Measurements from ENCODE around the gene LENG9.
"Not testable (repeated sequence)": the region's sequence is repeated elsewhere in the genome, so short reads cannot be mapped to it uniquely, and the experiment has no call there.

LENG9 gene

DNA sequence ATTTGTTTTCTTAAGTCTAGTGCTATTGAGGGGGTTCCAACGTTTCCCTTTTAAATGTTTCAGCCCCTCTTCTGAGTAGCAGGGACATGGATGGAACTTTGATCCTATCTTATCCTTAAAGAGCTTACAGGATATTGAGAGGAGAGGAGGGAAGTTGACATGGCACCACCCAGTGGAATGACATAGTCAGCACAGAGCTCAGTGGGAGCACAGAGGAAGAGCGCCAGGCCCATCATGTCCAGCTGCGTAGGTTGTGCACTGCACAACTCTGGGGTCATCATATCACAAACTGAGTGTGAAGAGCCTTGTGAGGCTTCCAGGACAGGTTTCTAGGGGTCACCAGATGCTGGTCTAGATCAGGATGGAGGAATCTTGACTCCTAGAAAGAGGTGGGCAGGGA is 14.1 kb upstream of the LENG9 start:
- FAIRE-seq = no peak

DNA sequence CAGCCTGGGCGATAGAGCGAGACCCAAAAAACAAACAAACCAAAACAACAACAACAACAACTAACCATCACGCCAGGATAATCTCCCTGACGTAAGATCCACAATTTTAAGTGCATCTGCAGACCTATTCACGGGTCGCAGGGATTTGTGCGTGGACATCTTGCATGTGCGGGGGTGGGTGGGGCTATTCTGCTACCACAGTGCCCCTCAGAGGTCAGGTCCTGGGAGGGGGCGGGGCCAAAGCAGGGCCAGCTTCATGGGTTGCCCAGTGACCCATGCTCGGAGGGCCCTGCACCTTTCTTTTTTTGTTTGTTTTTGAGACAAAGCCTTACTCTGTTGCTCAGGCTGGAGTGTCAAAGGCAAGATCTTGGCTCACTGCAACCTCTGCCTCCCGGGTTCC is 12.1 kb upstream of the LENG9 start:
- no peak for FAIRE-seq

DNA sequence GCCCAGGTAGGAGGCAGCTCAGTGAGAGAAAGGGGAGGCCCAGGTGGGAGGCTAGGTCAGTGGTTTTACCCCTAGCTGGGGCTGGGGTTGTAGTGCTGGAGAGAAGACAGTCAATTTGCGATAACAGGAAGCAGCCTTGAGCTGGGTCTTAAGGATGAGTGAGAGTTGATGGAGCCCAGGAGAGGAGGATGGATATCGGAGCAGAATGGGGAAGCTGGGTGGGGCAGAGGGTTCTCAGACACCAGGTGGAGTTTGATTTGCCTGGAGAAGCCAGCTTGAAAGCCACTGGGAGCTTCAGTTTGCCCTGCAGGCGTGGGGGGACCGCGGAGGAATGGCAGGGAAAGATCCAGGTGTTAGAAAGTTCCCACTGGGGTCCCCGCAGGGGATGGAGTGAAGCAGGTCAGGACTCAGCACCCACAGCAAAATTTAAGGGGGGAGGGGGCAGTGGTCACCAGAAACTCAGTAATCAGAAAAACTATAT is 10.4 kb upstream of the LENG9 start:
- FAIRE-seq = no peak

DNA sequence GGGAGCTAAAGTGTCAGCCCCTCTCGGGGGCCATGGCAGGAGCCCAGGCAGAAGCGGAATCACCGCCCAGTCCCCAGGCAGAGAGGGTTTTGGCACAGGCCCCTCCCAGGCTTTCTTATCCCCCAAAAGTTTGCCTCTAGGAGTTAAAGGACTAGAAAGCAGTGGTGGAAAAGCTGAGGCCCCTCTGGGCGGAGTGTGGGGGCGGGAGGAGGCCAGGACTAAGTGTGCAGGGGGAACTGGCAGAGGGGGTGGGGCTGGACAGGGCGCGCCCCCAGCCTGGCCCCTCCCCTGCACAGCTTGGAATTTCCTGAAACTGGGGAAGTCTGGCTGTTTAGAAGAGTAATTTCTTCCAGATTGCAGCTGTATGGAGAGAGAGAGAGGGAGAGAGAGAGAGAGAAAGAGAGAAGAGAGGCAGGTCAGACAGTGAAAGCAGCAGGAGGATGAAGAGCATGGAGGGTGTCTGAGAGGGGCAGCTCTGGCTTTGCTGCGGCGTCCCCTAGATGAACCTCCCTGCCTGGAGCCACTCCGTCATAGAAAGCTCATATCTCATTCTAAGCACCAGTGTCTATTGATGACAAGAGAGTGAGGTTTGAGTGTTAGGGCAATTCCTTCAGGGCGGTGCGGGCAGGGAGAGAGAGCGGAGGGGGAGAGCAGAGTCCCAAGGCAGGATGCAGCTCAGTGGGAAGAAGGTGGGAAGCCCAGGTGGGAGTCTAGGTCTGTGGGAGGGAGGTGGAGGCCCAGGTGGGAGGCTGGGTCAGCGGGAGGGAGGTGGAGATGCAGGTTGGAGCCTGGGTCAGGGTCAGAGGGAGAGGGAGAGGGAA is 9.7 kb upstream of the LENG9 start, which contains the start of gene CDC42EP5:
TSS of gene CDC42EP5 (minus strand) at position 226 of the 821 bp plus-strand sequence. CDS start 7,749 bp downstream, outside the sequence.
- peak; percentile 21 for FAIRE-seq

DNA sequence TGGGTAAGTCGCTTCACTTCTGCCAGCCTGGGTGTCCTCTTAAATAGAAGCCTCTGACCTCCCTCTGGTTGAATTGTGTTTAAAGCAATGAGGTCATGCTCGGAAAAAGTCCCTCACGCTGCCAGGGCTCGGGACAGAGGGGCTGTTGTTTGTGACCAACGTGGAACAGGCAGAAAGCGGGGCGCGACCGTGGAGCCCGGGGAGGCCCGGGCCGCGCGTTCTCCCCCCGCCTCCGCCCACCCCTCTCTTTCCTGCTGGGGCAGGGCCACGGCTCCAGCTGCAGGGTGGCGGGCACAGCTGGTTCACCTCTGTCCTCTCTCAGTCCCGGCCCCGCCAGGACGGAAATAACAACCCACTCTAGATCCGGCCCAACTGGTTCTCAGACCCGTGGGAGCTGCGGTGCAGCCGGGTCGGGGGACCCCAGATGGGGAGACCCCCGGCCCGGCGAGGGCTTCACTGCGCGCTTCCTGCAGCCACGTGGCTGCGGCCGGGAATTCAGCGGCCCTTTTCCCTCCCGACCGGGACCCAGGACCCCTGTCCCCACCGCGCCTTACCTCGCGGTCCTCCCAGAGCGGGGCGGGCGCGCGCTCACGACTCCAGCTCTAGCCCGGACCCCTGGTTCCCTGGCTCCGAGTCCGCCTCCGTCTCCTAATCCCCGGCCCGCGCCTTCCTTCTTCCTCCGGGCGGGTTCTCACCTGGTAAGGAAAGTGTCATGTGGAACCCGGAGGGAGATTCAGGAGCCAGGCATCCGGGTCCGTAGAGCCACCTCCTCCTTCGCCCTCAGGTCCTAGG is 7.6 kb upstream of the LENG9 start:
- FAIRE-seq = no peak

DNA sequence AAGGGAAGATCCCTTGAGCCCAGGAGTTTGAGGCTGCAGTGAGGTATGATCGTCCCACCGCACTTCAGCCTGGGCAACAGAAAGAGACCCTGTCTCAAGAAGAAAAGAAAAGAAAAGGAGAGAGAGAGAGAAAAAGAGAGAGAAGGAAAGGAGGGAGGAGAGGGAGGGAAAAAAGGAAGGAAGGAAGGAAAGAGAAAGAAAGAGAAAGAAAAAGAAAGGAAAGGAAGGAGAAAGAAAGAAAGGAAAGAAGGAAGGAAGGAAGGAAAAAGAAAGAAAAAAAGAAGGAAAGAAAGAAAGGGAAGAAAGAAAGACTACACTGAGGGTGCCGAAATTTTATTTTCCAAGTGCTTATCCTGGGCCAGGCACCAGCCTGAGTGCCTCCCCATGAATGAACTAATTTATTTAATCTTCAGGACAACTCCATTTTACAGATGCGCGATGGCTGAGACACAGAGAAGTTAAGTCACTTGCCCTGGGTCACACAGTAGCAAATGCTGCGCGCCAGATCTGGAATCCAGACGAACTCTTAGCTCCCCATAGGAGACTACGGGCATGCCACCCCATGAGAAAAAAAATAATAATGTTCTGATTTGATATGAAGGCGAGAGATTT is 6.8 kb upstream of the LENG9 start:
- no peak for FAIRE-seq

DNA sequence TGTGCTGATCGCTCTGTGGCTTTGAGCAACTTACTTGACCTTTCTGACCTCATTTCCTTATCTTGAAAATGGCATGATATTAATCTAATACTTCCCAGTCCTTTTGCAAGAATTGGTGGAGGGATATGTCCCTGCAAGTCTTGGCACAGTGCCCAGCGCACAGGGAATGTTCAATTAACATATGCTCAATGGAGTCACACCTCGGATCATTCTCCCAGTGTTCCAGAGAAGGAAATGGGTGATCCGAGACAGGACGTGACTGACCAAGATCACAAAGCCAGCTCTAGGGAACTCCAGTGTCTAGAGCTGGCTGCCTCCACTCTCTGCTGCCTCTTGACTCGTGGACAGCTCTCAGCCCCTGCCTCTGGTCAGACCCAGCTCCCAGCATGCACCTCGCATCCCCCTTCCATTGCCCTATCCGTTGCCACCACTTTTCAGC is 5.9 kb upstream of the LENG9 start:
- FAIRE-seq = no peak

DNA sequence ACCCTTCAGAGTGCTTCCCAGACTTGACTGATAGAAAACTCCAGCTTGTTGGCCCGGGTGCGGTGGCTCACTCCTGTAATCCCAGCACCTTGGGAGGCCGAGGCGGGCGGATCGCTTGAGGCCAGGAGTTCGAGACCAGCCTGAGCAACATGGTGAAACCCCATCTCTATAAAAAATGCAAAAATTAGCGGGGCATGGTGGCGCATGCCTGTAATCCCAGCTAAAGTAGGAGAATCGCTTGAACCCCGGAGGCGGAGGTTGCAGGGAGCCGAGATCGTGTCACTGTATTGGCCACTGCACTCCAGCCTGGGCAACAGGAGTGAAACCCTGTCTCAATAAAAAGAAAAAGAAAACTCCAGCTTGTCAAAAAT is 2.5 kb upstream of the LENG9 start:
- not testable (repeated sequence) for FAIRE-seq

DNA sequence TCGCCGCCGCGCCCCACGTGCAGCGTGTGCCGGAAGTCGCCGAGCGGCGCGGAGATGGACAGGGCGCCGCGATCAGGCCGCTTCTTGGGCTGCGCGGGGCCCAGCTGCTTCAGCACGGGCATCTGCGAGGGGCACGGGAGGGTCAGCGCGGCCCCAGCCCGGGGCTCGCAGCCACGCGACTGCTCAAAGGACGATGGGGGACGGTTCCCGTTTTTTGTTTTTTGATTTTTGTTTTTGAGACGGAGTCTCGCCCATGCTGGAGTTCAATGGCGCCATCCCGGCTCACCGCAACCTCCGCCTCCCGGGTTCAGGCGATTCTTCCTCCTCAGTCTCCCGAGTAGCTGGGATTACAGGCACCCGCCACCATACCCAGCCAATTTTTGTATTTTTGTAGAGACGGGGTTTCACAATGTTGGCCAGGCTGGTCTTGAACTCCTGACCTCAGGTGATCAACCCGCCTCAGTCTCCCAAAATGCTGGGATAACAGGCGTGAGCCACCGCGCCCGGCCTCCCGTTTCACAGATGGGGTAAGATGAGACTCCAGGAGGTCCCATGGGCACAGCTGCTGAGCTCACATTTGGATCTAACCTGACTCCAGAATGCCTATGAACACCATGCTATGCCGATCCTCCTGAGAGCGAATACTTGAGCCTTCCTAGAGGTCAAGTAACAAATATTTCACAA is 2.0 kb upstream of the LENG9 start:
- no peak for FAIRE-seq

DNA sequence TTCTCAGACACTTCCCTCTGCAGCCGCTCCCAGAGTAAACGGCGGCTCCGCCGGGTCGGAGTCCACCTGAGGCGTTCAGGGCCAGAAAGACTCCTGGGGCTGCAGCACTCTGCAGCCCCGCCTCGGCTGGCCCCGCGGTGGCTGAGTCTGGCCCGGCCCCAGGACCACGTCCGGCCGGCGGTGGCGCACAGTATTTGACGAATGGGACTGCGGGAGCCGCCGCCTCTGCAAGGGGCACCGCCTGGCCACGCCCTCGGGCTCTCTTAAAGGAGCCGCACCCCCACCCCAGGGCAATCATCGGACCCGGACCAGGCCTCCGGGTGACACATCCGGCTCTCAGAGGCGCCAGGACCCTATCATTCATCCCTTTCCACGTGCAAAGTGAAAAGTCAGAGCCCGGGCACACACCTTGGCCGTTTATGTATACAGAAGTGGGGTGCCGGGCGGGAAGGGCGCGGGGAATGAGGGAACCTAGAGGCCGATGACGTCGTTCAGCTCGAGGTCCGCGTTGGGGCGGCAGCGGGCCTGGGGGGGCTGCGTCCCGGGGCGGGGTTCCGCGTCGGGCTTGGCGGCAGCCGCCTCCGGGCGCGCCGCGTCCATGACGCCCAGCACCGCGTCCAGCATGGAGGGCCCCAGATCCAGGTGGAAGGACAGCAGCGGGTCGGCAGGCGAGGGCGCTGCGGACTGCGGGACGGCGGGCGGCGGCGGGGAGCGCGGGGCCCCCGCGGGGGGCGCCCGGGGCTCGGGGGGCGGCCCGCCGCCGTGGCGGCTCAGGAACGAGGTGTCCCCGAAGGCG is 1.2 kb upstream of the LENG9 start:
- no peak for FAIRE-seq

DNA sequence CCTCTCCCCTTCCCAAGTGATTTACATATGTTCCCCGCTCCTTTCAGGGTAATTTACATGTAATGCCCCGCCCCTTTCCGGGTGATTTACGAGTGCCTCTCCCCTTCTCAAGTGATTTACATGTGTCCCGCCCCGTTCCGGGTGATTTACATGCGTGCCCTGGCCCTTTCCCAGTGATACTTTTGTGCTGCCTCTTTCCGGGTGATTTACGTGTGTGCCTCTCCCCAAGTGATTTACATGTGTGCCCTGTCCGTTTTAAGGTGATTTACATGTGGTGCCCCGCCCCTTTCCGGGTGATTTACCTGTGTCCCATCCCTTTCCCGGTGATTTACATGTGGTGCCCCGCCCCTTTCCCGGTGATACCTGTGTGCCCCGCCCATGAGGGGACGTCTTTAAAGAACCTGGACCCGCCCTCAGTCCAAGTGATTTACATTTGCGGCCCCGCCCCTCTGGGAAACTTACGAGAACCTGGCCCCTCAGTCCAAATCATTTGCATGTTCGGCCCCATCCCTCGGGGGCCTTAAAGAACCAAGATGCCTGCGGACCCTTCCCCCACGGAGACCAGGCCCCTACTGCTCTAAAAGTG is 559 bp upstream of the LENG9 start:
- FAIRE-seq = no peak

DNA sequence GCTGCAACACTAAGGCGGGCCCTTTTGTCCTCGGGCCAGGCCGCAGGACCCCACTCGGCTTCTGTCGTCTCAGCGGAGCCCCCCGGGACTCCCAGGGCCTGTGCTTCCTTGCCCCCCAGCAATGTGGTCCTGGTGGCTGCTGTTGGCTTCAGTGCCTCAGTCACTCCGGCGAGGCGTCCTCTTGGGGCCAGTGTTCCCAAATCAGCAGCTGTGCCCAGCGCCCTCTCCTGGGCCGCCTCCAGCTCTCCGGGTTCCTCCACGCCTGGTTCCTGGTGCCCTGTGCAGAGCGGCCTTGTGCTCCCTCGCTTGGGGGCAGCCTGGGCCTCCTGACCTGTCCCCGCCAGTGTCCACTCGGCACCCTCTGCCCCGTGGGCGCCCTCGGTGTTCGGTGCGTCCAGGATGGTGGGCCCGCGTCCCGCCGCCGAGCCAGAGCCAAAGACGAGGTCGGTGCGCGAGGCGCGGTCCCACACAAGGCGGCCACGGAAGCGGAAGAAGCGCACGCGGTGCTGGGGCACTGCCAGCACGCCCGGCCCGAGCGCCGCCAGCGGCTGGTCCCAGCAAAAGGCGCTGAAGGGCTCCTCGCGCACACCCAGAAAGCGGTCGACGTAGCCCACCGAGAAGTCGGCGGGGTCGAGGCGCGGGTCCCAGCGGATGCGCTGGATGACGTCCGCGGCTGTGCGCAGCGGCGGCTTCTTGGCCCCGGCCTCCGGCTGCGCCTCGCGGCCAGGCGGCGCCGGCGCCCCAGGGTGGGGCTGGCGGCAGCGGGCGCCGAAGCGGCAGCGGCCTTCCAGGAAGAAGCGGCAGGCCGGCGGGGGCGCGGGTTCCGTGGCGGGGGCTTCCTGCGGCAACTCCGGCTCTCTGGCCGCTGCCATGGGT is 685 bp downstream of the LENG9 start:
- no peak for FAIRE-seq

DNA sequence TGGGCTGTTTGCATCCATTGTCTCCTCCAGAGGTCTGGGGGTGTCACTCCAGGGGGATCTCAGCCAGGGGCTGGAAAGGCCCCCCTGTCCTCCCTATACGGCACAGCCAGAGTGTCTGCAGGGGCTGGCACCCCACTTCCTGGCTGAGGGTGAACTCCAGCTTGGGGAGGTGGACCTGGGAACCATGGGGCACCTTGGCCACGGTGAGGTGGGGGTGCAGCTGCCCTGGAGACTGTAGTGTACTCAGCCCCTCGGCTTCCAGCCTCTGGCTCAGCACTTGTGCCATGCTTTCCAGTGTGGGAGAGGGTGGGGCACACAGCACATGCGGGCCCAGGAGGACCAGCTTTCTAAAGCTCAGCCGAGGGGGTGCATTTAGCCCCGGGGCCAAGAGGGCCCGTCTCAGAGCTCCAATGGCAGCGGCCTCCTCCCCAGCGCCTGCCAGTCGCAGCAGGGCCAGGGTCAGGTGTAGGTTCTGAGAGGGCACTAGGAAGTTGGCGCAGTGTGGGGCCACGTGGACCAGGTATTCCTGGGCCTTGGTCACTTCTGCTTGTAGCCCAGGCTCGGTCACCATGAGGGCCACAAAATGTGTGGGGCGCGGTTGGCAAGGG is 1.4 kb downstream of the LENG9 start:
- no peak for FAIRE-seq

DNA sequence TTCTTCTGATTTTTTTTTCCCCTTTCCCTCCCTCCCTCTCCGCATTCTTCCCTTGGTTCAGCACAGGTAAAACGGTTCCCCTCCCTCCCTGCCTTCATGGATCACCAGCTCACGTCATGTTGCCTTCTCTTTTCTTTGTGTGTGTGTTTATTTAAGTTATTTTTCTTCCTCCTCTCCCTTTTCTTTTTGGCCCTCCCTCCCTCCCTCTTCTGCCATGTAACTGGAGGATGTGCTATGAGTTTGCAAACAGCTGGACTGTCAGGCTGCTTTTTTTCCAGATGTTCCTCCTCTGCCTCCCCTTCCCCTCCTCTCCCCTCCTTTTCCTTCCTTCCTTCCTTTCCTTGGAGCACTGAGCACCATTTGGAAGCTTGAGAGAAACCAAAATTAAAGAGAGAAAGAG is 2.0 kb downstream of the LENG9 start:
- no peak for FAIRE-seq

DNA sequence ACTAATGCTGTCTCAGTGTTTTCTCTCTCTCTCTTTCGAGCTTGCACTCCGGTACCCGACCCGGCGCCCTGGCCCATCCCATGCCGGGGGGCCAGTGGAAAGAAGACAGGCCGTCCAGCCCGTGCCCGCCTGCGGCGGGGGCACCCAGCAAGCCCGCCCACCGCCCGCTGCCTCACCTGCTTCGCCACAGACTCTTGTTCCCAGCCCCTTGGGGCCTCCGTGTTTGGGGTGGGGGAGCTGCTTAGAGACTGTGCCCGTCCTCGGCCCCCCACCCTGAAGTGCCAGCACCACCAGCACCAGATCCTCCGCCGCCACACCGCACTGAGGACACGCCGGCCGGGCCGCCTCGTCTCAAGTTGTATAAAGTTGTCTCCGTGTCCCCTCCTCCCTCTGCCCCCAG is 2.4 kb downstream of the LENG9 start:
- no peak for FAIRE-seq

DNA sequence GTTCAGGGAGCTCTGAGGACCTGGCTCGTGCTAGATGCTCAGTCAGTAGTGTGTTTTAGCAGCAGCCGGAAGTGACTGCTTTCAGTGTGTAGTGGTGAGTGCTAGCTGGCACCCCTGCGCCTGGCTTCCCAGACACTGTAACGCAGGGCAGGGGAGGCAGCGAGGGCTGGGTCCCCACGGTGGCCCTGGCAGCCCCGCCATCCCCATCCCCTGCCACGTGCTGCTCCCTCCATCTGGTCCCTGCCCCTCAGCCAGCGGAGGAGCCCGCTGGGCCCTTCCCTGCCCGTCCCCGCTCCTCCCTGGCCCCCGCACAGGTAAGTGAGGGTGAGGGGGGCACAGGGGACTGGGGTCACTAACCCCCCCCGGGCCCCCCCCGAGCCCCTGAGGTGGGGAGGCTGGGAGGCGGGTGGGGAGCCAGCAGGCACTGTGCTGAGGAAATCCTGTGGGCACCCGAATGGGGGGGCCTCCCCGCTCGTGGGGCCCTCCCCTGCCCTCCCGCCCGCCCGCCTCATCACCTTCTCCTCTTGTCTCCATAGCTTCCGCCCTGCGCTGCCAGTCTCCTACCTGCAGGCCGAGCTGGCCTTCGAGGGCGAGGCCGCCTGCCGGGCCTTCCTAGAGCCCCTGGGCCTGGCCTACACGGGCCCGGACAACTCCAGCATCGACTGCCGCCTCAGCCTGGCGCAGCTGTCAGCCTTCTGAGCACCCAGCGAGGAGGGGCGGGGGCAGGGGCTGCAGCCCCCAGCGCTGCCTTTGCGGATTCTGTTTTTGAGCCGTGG is 3.2 kb downstream of the LENG9 start:
- FAIRE-seq = no peak

DNA sequence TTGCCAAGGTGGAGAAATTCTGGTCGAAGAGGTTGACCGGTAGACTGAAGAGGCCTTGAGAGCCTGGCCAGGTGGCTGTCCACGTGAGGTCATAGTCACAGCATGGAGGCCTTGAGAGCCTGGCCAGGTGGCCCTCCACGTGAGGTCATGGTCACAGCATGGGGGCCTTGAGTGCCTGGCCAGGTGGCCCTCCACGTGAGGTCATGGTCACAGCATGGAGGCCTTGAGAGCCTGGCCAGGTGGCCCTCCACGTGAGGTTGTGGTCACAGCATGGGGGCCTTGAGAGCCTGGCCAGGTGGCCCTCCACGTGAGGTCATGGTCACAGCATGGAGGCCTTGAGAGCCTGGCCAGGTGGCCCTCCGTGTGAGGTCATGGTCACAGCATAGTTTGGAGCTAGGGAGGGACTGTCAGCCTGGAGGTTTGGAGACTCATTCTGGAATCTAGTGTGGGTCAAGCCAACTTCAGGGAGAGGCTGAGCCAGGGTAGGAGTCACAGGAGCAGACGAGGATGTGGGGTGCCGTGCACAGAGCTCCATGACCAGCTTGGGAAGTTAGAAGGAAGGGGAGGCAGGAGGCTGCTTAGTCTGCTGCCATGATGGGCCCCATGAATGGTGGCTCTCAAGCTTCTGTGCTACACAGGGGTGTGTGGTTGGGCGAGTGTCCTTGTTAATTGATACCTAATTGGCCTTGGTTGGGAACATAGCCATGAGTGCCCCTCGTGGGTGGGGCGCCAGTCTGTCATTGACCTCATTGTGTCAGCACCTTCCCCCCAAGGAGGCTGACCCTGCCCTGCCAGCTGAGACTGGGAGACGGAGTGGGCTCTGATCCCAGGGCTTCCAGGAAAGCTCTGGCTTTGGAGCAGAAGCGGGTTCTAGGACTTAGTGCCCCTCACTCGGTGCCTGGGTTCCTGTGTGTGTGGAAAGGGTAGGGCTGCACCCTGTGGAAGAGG is 4.0 kb downstream of the LENG9 start:
- no peak for FAIRE-seq

DNA sequence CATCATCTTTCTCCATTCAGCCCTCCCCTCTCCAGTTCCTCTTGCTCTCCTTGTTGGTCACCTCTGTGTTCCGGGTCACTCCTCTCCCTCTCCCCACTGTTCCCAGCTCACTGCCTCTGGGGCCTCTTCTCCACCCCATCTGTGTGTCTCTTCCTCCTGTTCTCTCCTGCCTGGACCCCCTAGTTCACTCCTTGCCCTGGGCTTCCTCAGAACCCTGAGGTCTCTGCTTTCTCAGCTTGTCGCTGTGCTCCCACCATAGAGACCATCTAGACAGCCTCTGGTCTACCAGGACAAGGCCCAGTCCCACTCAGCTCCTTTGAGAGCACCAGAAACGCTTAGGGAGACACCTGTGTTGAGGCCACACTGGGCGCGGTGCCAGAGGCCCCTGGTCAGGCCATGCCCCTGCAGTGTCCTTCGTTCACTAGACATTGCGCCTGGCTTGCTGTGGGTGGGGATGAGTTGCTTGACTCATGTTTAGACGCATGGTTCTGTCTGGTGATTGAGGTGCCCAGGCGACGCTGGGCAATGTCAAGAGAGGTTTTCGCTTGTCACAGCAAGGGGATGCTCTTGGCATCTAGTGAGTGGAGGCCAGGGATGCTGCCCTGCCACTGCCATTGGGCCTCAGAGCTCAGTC is 4.8 kb downstream of the LENG9 start:
- no peak for FAIRE-seq

Data from A204.1 (cell line).